NCI-H446 (cell line): Measurements from ENCODE around the gene ERGIC1.
"Not testable (repeated sequence)": the region's sequence is repeated elsewhere in the genome, so short reads cannot be mapped to it uniquely, and the experiment has no call there.

ENCODE experiments used
- DNase-seq, 2 experiments: peaks; one replicate each; lab custom pipeline; 2025; lab: John Stamatoyannopoulos, UW

The ERGIC1 gene

DNA sequence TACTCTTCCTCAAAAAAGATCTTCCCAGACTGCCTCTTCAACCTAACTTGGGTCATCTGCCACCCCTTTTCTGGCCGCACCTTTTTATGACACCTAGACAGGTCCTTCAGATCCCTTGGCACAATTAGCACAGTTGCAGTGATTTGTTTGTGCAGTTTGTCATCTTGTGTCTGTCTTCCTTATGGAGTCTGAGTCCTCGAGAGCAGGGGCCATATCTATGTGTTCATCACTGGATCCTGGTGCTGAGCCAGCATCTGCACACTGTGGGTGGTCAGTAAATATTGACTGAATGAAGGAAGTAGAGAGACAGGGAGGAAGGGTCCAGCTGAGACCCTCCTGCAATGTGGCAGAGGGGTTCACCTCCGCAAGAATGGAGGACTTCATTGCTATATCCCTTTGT lies 14.4 kb downstream of the ERGIC1 start:
- no peak for DNase-seq

DNA sequence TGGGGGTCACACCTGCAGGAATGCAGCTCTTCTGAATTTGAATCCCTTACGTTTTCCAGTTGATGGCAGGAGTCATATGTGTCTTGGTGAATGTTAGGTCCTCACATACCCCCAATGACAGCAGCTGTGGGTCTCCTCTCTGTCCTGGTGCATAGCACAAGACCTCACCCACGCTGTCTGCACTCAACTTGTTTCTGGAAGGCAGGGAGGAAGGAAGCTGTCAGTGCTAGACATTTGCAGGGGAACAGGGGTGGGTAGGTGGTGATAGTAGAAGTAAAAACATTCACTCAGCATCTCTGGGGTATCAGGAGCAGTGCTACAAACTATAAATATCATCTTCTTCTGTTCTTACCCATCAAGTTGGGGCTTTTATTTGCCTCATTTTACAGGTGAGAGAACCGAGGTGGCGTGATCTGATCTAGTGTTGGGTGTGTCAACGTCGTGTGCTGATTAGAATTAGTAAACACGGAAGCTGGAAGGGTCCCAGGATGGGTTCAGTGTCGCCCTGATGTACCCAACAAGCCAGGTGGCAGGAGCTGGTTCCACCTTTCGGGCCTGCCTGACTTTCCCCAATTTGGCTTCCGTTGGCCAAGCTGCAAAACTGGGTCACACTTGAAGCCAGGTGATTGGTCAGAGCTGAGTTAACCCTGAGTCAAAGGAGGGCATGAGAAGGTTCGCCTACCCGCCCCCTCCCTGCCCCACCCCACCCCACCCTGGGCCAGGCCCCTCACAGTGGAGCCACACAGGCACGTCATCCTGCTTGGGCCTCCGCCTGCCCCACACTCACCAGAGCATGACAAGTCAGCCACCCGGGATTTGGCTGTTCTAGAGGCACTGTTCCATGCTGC lies 15.8 kb downstream of the ERGIC1 start:
- DNase-seq, result no peak

DNA sequence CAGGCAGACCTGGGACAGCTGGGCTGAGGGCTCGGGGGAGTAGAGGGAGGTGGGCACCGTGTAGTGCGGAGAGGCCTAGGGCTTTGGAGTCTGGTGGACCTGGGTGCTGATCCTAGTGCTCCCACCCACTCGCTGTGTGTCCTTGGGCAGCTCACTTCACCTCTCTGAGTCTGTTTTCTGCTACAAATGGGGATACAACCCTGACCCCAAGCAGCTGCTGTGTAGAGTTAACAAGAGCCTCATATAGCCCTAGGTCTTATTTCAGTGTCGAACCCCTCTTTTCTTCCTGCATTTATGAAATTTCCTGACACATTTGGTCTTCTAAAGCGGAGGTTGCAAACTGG lies 16.4 kb downstream of the ERGIC1 start:
- DNase-seq, result no peak

DNA sequence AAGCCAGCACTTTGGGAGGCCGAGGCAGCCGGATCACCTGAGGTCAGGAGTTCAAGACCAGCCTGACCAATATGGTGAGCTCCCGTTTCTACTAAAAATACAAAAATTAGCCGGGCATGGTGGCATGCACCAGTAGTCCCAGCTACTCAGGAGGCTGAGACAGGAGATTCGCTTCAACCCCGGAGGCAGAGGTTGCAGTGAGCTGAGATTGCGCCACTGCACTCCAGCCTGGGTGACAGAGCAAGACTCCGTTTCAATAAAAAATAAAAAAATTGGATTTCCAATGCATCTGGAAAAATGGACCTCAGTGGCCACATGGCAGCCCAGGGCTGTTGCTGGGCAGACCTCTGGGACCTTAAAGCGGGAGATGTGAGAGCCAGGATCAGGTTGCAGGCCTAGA lies 17.2 kb downstream of the ERGIC1 start:
- DNase-seq, result not testable (repeated sequence)

DNA sequence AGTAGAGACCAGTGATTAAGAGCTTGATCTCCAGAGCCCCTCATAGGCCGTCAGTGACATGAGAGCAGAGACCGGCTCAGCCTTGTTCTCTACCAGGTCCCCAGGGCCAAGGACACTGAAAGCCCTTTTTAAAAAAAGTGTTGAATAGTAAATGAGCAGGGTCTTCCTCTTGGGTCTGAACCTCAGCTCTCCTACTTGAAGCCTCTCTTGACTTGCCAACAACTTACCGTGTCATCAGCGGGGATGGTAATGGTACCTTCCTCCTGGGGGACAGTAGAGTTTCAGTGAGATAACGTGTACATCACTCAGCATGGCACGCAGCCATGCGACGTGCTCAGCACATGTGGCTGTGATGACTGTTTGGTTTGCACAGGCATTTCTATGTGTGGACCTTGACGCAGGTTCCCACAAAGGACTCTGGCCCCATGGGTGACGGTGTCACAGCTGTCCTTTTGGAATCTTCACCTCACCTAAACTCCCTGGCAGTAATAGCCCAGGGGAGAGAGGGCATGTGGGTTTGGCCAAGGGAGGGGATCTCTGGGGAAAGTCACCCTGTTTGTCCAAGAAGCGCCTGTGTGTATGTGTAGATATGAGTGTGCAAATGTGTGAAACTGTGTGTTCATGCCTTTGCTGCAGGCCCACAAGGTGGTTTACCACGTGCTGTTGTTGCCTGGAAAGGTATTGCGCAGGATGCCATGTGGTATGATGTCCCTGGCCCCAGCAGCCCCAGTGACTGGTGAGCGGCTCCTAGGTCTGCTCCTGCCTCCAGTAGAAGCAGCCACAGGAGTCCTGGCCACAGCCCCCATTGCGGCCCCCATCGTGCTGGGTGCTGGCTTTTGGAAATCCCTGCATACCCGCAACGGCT lies 18.7 kb downstream of the ERGIC1 start:
- DNase-seq, result no peak

DNA sequence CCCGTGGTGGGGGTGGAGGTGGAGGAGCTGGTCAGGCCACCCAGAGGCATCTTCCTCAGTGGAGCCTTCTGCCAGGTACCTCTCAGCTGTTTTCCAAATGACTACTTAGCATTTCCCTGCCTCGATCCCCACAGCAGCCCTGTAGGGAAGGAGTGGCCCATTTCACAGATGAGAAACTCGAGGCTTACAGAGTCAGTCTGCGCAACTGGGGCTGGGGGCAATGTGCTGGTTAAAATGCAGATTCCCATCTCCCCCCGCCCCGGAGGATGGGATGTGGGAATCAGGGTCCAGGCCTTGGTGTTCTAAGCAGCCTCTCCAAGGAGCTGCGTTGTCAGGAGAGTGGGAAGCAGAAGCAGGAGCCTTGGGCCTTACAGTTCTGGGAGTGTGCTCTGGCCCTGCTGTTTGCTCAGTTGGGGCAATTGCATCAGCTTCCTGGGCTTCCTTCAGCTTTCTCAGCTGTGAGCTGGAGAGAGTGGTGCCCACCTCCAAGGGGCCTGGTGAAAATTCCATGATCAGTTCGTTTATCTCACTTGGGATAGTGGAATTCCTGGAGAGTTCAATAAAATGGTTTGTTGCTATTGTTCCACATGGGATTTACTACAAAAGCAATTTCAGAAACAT lies 19.4 kb downstream of the ERGIC1 start:
- no peak for DNase-seq

DNA sequence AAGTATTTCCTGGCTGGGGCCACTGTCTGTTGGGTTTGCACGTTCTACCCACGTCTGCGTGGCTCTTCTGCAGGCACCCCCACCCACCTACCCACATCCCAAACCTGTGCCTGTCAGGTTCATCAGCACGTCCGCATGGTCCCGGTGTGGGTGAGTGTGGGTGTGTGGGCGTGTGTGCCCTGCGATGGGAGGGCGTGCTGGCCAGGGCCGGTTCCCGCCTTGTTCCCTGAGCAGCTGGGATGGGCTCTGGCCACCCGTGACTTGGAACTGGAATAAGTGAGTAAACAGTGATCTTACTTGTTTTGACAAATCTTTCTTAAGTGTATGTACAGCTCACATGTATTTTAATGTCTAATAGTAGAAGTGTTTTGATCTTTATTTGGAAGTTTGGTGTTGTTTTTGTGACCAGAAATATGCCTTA lies 20.4 kb downstream of the ERGIC1 start:
- DNase-seq, result no peak

DNA sequence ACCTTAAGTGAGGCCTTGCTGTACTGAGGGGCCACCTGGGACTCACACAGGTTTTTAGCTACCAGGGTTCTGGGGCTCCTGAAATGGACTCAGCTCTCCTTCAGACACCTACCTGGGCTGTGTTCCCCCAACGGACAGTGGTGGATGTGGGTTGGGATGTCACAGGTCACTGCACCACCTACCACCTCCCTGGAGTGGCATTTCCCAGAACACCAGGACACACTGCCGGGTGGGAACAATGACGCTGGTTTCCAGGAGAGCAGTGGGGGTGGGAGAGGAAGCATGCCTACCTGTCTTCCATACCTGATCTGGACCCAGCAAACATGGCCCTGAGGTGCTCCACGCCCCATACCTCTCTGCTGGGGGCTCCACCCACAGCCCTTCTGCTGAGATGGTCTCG lies 20.9 kb downstream of the ERGIC1 start:
- DNase-seq, result no peak

DNA sequence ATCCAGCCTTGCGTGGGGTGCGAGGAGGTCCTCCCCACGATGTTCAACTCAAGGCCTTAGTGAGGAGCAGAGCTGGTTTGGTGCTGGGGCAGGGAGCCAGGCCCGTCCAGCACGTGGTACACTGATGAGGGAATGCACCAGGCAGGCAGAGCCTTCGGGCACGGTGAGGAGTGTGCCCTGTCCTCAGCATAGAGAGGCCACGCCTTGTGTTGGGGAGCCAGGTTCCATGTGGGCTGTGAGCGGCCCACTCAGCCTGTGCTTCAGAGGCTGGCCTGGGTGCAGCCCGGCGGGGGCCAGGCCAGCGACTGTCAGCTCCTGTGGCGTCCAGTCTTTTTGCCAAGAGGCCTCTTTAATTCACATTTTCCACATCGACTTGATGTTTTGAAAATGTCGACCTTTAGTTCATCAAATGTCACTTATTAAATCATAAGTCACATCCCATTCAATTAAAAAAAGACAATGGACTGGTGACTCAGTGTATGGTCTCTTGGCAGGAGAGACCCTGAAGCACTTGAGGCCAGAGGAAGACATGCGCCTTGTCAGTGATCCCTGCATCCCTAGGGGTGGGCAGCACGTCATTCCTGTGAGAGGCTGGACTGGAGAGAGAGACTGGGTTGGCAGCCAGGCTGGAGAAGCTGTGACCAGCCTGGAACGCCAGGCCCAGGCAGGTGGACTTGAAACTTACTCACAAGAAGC lies 21.7 kb downstream of the ERGIC1 start:
- DNase-seq, result no peak

DNA sequence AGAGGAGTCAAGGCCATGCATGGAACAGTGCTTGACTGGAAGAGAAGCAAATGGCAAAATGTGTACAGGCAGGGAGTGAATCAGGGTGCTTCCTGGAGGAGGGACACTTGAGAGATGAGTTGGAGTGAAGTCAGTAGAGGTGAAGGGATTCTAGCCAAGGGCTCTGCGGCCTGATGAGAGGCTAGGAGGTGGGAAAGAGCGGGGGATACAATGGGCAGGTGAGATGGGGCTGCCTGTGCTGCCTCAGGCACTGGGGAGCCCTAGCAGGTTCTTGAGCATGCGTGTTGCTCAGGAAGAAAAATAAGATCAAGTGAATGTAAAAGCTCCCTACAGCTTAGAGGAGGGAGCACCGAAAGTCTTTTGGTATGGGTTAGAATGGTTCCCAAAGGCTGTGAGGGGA lies 22.3 kb downstream of the ERGIC1 start:
- DNase-seq, result no peak

DNA sequence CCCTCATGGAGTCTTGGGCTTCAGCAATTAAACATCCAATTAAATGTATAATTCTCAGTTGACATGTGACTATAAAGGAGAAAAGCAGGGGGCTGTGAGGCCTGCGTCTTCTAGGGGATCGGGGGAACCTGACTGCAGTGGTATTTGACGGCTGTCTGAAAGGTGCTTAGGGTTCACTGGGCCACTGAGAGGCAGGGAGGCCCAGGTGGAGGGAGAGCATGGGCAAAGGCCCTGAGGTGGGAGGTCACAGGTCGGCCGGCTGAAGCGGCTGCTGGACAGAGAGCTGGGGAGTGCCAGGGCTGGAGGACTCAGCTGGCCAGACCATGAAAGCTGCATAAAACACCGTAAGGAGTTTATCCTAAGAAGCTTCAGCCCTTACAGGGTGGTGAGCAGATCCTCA lies 23.9 kb downstream of the ERGIC1 start:
- DNase-seq, result no peak

DNA sequence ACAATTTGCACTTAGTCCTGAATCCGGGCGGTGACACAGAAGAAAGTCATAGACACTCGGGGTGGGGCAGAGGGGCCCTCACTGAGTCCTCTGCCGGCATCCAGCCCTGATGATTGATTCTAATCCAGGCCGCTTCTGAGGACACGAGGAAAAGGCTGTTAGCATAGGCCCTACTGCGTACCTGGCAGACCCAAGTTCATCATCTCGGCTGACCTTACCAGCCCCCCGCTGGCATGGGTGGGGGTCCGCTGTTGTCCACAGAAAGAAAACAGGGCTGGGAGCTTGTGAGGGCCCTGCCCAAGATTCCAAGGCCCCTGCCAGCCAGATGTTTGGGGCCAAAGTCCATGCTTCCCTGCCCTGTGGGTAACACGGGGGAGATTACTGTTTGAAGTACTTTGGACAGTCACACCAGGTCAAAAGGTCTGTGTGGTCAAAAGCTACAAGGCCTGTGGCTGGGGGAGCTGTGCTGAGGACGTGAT lies 24.5 kb downstream of the ERGIC1 start:
- DNase-seq, result no peak

DNA sequence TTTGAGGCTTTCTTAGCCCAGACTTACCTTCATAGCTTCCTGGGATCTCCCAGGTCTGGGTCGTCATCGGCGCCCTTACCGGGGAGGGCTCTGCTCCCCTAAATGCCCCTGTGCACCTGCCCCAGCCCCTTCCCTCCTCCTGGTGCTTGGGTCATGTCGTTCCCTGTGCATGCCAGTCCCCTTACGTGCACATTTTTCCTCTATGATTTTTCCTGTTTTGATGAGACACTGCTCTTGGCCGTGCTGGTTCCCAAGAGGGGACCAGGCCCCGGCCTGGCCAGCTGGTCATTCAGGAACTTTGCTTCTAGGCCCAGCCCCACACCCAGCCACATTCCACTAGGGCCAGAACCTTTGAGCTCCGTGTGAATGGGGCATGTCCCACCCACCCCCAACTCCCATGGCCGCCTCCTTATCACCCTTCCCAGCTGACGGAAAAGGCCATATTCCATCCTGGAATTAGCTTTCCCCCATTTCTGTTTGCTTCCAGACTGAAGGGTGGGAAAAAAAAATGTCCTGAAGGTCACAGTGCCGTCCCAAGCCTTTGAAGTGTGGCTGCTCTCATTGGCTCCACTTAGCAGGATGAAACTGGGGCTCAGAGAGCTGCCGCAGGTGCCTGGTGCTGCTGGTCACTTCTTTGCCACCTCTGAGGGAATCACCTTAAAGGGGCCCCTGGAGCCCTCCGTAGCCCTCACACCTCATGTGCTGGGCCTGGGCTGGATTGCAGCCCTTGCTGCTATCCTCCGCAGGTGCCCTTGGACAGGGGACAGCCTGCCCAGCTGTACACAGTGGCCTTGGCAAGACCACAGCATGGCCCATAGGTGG lies 25.1 kb downstream of the ERGIC1 start:
- DNase-seq, result no peak

DNA sequence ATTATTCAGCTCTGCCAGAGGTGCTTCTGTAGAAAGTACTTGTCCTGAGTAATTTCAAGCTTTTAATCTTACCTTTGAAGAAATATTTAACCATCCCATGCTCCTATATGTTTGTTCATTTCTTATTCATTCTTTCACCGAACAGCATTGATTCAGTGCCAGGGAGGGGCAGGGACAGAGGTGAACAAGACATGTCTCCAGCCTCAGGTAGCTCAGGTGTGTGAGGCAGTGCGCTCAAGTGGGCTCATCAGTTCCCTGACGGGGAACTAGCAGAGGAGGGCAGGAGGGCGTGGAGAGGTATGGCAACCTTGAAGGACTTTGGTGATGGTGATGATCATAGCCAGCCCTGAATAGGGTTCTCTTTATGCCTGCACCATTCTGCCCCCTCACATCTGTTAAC lies 25.9 kb downstream of the ERGIC1 start:
- DNase-seq, result no peak

DNA sequence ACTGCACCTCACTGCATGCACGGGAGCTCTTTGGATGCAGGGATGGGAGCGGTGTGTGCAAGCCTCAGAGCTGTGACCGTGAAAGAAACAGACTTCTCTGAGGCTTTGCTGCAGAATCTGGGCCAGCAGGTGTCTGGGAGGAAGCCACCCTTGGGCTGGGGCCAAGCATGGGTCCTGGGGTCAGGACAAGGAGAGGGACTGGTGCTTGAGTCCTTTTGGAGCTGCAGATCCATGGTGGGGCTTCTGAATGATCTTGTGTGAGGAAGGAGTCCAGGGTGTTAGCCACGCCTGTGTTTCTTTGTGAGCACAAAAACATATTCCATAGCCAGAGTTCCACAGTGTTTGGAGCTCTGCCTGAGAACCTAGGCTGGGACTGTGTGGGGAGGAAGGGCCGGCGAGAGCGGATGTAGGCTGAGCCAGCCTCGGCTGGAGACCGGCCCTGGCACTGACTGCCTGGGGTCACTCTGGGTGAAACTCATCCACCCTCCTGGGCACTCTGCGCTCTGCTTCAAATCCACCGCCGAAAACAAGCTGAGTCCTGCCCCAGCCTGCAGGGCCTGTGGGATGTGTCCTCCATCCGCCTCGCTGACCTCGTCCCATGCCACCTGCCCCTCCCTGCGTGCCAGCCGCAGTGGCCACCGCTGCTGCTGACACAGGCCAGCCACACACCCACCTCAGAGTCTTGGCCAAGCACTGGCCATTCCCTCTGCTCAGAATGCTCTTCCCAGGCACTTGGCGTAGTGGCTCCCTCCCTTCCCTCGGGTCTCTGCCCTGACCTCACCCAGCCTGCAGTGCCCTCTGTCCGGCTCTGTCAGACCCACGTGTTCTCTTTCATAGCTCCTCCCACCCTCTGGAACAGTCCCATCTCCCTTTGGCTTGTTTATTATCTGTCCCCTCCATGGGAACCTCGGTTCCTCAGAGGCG lies 26.7 kb downstream of the ERGIC1 start:
- no peak for DNase-seq

DNA sequence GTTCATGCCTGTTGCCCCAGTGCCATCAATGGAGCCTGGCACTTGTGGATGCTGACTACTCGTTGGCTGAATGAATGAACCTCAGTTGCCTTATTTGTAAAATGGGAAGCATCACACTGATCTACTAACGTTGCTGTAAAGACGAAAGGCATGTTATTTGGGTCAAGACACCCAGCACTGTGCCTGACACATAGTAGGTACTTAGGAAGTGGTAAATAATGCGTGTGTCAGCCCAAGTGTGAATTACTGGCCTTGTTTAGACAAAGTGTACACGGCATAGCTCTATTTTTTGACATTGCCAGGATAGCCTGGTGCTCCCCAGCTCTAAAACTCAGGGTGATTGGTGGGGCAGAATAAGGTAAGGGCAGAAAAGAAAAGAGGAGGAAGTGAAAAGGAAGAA lies 27.4 kb downstream of the ERGIC1 start:
- DNase-seq, result no peak

DNA sequence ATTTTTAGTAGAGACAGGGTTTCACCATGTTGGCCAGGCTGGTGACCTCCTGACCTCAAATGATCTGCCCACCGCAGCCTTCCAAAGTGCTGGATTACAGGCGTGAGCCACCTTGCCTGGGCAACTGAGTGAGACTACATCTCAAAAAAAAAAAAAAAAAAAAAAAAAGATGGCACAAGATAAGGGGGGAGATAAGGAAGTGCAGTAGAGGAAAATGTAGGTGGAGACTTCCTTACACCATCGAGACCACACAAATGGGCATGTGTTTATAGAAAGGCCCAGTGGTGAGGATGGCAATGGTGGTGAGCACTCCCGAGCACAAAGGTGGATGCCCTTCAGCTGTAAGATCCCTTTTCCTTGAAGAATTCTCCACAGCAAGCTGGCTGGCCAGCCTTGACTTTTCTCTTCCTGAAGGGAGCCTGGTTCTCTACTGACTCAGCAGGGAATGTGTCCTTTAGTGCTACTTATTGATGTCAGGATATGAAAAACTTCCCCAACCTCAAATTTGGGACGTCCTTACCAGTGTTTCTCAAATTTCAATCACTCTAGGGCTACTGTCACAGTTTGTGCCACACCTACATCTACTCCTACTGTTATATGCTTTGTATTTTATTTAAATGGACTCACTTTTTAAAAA lies 28.2 kb downstream of the ERGIC1 start:
- DNase-seq, result no peak

DNA sequence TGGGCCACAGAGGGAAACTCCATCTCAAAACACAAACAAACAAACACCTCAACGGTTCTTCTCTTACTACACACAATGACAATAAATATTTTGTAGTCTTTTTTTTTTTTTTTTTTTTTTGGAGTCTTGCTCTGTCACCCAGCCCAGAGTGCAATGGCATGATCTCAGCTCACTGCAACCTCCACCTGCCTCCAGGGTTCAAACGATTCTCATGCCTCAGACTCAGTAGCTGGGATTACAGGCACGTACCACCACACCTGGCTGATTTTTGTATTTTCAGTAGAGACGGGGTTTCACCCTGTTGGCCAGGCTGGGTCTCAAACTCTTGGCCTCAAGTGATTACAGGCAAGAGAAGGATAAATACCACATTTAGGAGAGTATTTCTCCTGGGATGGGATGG lies 30.1 kb downstream of the ERGIC1 start:
- DNase-seq, result not testable (repeated sequence)

DNA sequence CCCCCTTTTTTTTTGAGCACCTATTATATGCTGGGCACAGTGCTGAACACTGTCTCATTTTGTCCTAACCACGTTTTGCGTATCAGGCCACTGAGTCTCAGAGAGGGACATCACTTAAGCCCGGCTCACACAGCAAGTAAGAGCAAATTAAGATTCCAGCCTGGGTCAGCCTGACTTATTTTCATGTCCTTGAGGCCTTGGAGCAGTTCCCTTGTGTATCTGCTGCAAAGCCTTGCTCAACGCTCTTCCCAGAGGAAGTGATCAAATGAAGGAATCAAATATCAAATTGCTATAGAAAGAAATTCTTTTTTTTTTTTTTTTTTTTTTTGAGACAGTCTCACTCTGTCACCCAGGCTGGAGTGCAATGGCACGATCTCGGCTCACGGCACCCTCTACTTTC lies 30.7 kb downstream of the ERGIC1 start:
- DNase-seq, result no peak

DNA sequence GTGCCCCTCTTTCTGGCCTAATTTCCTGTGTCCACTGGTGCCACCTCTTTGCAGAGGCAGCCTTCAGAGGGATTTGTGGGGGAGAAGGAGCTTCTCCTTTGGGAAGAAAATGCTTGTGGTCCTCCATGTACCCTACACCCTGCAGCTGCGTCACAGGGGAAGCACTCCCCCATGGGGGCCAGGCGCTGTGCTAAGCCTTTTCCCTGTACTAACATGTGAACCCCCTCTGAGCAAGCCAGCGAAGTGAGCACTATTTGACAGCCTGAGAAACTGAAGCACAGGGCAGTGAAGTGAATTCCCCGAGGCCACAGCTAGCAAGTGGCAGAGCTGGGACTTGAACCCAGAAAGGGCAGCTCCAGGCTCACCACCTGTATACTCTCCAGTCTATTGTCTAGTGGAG lies 32.3 kb downstream of the ERGIC1 start:
- DNase-seq, result no peak
